WI38 (cell line): ENCODE results near the gene RAB40C.

Experiments used
- H3K4me3 ChIP-seq: 2 replicates; pipeline ENCODE4 v1.5.1; 2011; ENCODE audit warnings: low read depth, mild to moderate bottlenecking, control low read depth, low read length
- CTCF ChIP-seq: IDR thresholded peaks from 2 replicates; pipeline ENCODE4 v1.5.1; 2012; ENCODE audit warnings: low read depth, mild to moderate bottlenecking, control low read depth, low read length

The RAB40C gene

DNA sequence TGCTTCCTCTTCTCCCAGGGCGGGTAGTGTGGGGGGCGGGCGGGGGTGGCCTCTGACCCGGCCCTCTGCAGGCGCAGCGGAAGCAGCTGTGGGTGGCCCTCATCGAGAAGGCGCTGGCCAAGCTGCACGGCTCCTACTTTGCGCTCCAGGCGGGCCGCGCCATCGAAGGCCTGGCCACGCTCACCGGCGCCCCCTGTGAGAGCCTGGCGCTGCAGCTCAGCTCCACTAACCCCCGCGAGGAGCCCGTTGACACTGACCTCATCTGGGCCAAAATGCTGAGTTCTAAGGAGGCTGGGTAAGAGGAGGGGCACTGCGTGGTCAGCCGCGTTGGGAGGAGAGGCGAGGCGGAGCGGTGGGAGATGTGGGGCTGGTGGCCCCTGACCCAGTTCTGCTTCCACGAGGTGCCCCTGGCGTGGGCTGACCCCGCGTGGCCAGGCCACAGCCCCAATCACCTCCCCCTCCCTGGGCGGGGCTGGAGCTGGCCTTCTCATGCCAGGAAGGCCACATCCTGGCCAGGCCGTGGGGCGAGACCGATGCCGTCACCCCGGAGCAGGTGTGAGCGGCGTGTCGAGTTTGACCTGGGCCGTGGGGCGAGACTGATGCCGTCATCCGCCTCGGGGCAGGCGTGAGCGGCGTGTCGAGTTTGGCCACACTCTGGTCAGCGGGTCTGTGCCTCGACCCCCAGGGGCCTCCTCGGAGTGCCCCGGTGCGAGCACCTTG lies 40.2 kb upstream of the RAB40C start:
- TF ChIP-seq CTCF: no peak
- no peak overlapping the region for H3K4me3 ChIP-seq

DNA sequence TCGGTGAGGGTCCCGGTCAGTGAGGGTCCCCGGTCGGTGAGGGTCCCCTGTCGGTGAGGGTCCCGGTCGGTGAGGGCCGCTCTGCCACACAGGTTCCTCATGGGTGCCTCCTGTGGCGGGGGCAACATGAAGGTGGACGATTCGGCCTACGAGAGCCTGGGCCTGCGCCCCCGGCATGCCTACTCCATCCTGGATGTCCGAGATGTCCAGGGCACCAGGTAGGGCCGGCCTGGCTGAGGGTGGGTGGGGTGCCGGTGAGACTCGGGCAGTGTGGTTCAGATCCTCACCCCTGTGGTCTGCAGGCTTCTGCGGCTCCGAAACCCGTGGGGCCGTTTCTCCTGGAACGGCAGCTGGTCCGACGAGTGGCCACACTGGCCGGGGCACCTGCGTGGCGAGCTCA lies 38.7 kb upstream of the RAB40C start:
- no peak overlapping the region for H3K4me3 ChIP-seq
- no peak for TF ChIP-seq CTCF

GRCh38 chr16:552171-552570 lies 37.7 kb upstream of the RAB40C start:
- no peak overlapping the region for H3K4me3 ChIP-seq
- no peak for TF ChIP-seq CTCF

DNA sequence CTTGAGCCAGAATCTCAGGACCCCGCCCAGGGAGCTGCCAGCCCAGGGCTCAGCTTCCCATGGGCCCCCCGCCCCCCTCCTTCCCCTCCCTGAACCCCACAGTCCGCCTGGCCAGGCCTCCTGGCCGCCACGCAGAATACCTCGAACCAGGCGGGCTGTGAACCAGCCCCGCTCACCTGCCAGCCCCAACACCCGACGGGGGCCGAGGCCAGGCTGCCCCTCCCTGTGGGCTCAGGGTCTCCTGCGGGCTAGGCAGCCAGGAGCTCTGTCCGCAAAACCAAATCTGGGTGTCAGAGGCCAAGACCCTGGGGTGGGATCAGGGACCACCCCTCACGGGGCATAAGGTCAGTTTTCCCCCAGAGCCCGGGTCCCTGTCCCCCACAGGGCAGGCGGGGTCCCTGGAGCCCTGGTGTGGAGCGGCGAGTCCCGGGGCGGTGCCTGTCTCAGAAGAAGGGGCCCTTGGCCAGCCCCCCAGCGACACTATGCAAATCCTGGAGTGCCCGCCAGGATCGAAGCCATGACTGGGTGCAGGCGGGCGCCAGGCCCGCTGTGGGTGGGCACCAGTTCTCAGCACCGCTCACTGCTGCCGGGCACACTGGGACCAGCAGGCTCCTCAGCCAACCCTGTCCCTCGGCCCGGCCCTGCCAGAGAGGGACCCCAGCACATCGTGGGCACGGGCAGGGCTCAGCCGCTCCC lies 36.1 kb upstream of the RAB40C start:
- TF ChIP-seq CTCF: no peak
- no peak overlapping the region for H3K4me3 ChIP-seq

- no peak for TF ChIP-seq CTCF
- no peak overlapping the region for H3K4me3 ChIP-seq
Measured at GRCh38 chr16:554297-554621, 35.6 kb upstream of the RAB40C start.

GRCh38 chr16:554640-555365 lies 35.1 kb upstream of the RAB40C start:
- no peak overlapping the region for H3K4me3 ChIP-seq

More at GRCh38 chr16:554640-555365, 35.1 kb upstream of the RAB40C start:
- TF ChIP-seq CTCF: no peak
